SK-N-SH treated with all-trans-retinoic acid at 6 μM for 48 hours (cell line): ENCODE measurements around the gene RAPGEF1.
A peak's percentile ranks its signal among the peaks of the same experiment; 100 is the strongest.

ENCODE experiments used
- ATAC-seq: fragments of 200-7000 bp; cut with Tn5 transposase; 3 replicates; pipeline ENCODE4 v1.9.1; 2020; ENCODE audit warnings: mild to moderate bottlenecking, moderate library complexity
- ARNTL ChIP-seq: fragments of 450-650 bp; formaldehyde crosslinking; IDR thresholded peaks from 2 replicates; pipeline ENCODE4 v1.5.0; 2020; ENCODE audit warnings: low read depth, mild to moderate bottlenecking, moderate library complexity, borderline replicate concordance
- BACH2 ChIP-seq: fragments of 250-450 bp; sonication (Bioruptor Pico); IDR thresholded peaks from 2 replicates; pipeline ENCODE4 v1.9.0; 2021; ENCODE audit warnings: mild to moderate bottlenecking, borderline replicate concordance
- CSDC2 ChIP-seq: fragments of 250-450 bp; sonication (Bioruptor Pico); IDR thresholded peaks from 2 replicates; pipeline ENCODE4 v1.5.0; 2020; ENCODE audit warnings: mild to moderate bottlenecking, moderate library complexity
- ESRRG ChIP-seq: fragments of 250-450 bp; sonication (Bioruptor Pico); IDR thresholded peaks from 2 replicates; pipeline ENCODE4 v1.6.1; 2021; ENCODE audit warnings: mild to moderate bottlenecking
- ISL1 ChIP-seq: fragments of 250-450 bp; sonication (Bioruptor Pico); IDR thresholded peaks from 2 replicates; pipeline ENCODE4 v2.1.2; 2022; ENCODE audit warnings: mild to moderate bottlenecking, moderate library complexity
- OSR1 ChIP-seq: fragments of 250-450 bp; sonication (Bioruptor Pico); IDR thresholded peaks from 2 replicates; pipeline ENCODE4 v1.8.0; 2022; ENCODE audit warnings: moderate library complexity, mild to moderate bottlenecking, inconsistent platforms
- POU6F1 ChIP-seq: fragments of 250-450 bp; sonication (Bioruptor Pico); IDR thresholded peaks from 2 replicates; pipeline ENCODE4 v1.8.0; 2021; ENCODE audit warnings: low read depth, mild to moderate bottlenecking, moderate library complexity, borderline replicate concordance
- PPARA ChIP-seq: fragments of 250-450 bp; sonication (Bioruptor Pico); IDR thresholded peaks from 2 replicates; pipeline ENCODE4 v1.5.0; 2020; ENCODE audit warnings: mild to moderate bottlenecking, borderline replicate concordance
- RARB ChIP-seq: fragments of 250-450 bp; sonication (Bioruptor Pico); IDR thresholded peaks from 2 replicates; pipeline ENCODE4 v1.8.0; 2021; ENCODE audit warnings: mild to moderate bottlenecking, moderate library complexity
- SNAI2 ChIP-seq: fragments of 250-450 bp; sonication (Bioruptor Pico); IDR thresholded peaks from 2 replicates; pipeline ENCODE4 v1.5.0; 2020; ENCODE audit warnings: mild to moderate bottlenecking, moderate library complexity
- TCF4 ChIP-seq: fragments of 250-450 bp; sonication (Bioruptor Pico); IDR thresholded peaks from 2 replicates; pipeline ENCODE4 v1.8.0; 2021; ENCODE audit warnings: mild to moderate bottlenecking, moderate library complexity, borderline replicate concordance
- TOX ChIP-seq: fragments of 250-450 bp; sonication (Bioruptor Pico); IDR thresholded peaks from 2 replicates; pipeline ENCODE4 v1.8.0; 2021; ENCODE audit warnings: mild to moderate bottlenecking, moderate library complexity, borderline replicate concordance
- TSHZ2 ChIP-seq: fragments of 250-450 bp; sonication (Bioruptor Pico); IDR thresholded peaks from 2 replicates; pipeline ENCODE4 v1.5.0; 2020; ENCODE audit warnings: mild to moderate bottlenecking, moderate library complexity
- ZC3H10 ChIP-seq: fragments of 250-450 bp; sonication (Bioruptor Pico); IDR thresholded peaks from 2 replicates; pipeline ENCODE4 v1.5.1; 2021; ENCODE audit warnings: mild to moderate bottlenecking, moderate library complexity
- ZFP3 ChIP-seq: fragments of 250-450 bp; sonication (Bioruptor Pico); IDR thresholded peaks from 2 replicates; pipeline ENCODE4 v1.5.0; 2020; ENCODE audit warnings: mild to moderate bottlenecking, moderate library complexity
- ZFP30 ChIP-seq: fragments of 450-650 bp; formaldehyde crosslinking; IDR thresholded peaks from 2 replicates; pipeline ENCODE4 v1.5.0; 2022; ENCODE audit warnings: mild to moderate bottlenecking, moderate library complexity
- ZNF565 ChIP-seq: fragments of 450-650 bp; formaldehyde crosslinking; conservative IDR thresholded peaks from 2 replicates; pipeline ENCODE4 v1.5.0; 2020; ENCODE audit warnings: low read depth, mild to moderate bottlenecking, moderate library complexity
- ZNF70 ChIP-seq: fragments of 450-650 bp; formaldehyde crosslinking; IDR thresholded peaks from 2 replicates; pipeline ENCODE4 v1.5.0; 2020; ENCODE audit warnings: mild to moderate bottlenecking, moderate library complexity
- ZNF8 ChIP-seq: fragments of 450-650 bp; formaldehyde crosslinking; IDR thresholded peaks from 2 replicates; pipeline ENCODE4 v1.5.0; 2020; ENCODE audit warnings: mild to moderate bottlenecking, moderate library complexity
- TF ChIP-seq, protein P1 (sequence below): fragments of 250-450 bp; sonication (Bioruptor Pico); IDR thresholded peaks from 2 replicates; pipeline ENCODE4 v1.8.0; 2020; ENCODE audit warnings: mild to moderate bottlenecking, moderate library complexity, borderline replicate concordance
- TF ChIP-seq, protein P2 (sequence below): fragments of 250-450 bp; sonication (Bioruptor Pico); IDR thresholded peaks from 2 replicates; pipeline ENCODE4 v1.5.1; 2021; ENCODE audit warnings: mild to moderate bottlenecking, moderate library complexity

RAPGEF1 gene

DNA sequence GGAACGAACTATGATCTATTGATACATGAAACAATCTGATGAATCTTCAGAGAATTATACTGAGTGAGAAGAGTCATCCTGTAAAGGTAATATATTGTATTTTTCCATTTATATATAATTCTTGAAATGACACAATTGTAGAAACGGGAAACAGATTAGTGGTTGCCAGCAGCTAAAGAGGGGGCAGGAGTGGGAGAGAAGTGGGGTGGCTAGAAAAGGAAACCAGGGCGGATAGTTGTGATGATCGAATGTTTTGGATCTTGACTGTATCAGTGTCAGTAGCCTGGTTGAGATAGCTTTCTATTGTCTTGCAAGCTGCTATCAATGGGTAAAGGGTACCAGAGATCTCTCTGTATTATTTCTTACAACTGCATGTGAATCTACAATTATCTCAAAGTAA, 17.7 kb upstream of the RAPGEF1 start:
- ATAC-seq, result no peak

DNA sequence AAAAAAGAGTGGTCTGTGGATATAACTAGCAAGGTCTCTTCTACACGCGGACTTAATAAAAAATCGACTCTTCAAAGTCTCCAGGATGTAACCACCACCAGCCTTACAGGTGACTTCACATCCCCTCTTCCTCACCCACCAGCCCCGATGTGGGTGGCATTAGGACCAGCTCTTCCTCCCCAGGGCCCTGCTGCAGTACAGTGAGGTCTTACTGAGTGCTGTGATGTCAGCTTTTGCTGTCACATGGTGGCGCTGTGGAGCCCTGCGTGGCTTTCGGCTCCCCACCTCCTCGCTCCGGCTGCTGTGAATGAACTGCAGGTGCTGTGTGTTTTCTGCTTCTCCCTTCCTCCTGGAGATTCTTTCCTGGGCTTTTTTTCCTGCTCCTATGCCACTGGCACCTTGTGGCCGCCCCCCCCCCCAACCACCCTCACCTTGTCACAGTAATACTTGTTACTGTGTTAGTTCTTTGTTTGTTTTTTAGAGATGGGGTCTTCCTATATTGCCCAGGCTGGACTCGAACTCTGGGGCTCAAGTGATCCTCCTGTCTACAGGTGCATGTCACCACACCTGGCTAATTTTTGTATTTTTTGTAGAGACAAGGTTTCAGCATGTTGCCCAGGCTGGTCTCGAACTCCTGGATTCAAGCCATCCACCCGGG, 15.8 kb upstream of the RAPGEF1 start:
- ATAC-seq, result peak; percentile 100
- TF ChIP-seq CSDC2 (CRISPR knock-in tag), result no peak
- TF ChIP-seq ISL1 (CRISPR knock-in tag), result no peak
- no peak for TF ChIP-seq BACH2 (CRISPR knock-in tag)
- no peak for TF ChIP-seq ZNF70
- TF ChIP-seq PPARA (CRISPR knock-in tag), result no peak
- no peak for TF ChIP-seq TSHZ2 (CRISPR knock-in tag)
- no peak for TF ChIP-seq POU6F1 (CRISPR knock-in tag)
- no peak for TF ChIP-seq ZFP30
- TF ChIP-seq ARNTL, result no peak
- TF ChIP-seq ESRRG (CRISPR knock-in tag), result no peak
- no peak for TF ChIP-seq TOX
- no peak for TF ChIP-seq ZC3H10 (CRISPR knock-in tag)
- no peak for TF ChIP-seq ZFP3 (CRISPR knock-in tag)

More for the DNA sequence above, 17.7 kb upstream of the RAPGEF1 start:
- no peak for TF ChIP-seq ZNF70
- TF ChIP-seq SNAI2, result no peak
- TF ChIP-seq POU6F1 (CRISPR knock-in tag), result no peak
- TF ChIP-seq, protein P1, sequence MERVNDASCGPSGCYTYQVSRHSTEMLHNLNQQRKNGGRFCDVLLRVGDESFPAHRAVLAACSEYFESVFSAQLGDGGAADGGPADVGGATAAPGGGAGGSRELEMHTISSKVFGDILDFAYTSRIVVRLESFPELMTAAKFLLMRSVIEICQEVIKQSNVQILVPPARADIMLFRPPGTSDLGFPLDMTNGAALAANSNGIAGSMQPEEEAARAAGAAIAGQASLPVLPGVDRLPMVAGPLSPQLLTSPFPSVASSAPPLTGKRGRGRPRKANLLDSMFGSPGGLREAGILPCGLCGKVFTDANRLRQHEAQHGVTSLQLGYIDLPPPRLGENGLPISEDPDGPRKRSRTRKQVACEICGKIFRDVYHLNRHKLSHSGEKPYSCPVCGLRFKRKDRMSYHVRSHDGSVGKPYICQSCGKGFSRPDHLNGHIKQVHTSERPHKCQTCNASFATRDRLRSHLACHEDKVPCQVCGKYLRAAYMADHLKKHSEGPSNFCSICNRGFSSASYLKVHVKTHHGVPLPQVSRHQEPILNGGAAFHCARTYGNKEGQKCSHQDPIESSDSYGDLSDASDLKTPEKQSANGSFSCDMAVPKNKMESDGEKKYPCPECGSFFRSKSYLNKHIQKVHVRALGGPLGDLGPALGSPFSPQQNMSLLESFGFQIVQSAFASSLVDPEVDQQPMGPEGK (CRISPR knock-in tag), result no peak
- TF ChIP-seq, protein P2, sequence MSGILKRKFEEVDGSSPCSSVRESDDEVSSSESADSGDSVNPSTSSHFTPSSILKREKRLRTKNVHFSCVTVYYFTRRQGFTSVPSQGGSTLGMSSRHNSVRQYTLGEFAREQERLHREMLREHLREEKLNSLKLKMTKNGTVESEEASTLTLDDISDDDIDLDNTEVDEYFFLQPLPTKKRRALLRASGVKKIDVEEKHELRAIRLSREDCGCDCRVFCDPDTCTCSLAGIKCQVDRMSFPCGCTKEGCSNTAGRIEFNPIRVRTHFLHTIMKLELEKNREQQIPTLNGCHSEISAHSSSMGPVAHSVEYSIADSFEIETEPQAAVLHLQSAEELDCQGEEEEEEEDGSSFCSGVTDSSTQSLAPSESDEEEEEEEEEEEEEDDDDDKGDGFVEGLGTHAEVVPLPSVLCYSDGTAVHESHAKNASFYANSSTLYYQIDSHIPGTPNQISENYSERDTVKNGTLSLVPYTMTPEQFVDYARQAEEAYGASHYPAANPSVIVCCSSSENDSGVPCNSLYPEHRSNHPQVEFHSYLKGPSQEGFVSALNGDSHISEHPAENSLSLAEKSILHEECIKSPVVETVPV (CRISPR knock-in tag), result no peak
- TF ChIP-seq ZFP30, result no peak
- no peak for TF ChIP-seq ESRRG (CRISPR knock-in tag)
- no peak for TF ChIP-seq ZC3H10 (CRISPR knock-in tag)
- TF ChIP-seq ARNTL, result no peak
- TF ChIP-seq RARB (CRISPR knock-in tag), result no peak
- TF ChIP-seq ZNF8 (CRISPR knock-in tag), result no peak
- no peak for TF ChIP-seq TCF4 (CRISPR knock-in tag)
- TF ChIP-seq CSDC2 (CRISPR knock-in tag), result no peak
- no peak for TF ChIP-seq ZNF565
- no peak for TF ChIP-seq TSHZ2 (CRISPR knock-in tag)
- no peak for TF ChIP-seq ZFP3 (CRISPR knock-in tag)
- TF ChIP-seq PPARA (CRISPR knock-in tag), result no peak
- no peak for TF ChIP-seq BACH2 (CRISPR knock-in tag)
- no peak for TF ChIP-seq TOX
- TF ChIP-seq OSR1 (CRISPR knock-in tag), result no peak
- TF ChIP-seq, all 23 proteins: peak for 0
